Stimulated activated CD4-positive, alpha-beta T cell treated with anti-CD3 and anti-CD28 coated beads, Interleukin-2, amount 100 ng/mL, for 24 hours (primary cell): Measurements from ENCODE around the gene LSM14B.
"Not testable (repeated sequence)": the region's sequence is repeated elsewhere in the genome, so short reads cannot be mapped to it uniquely, and the experiment has no call there.

Experiments
- DNase-seq, 2 donors: peaks; one replicate each; pipeline ENCODE4 v3.0.0-alpha.2; 2020

The LSM14B gene

GRCh38 chr20:62114894-62115293 lies 7.4 kb upstream of the LSM14B start:
- DNase-seq, result no peak

- not testable (repeated sequence) for DNase-seq
These were observed 6.4 kb upstream of the LSM14B start for GRCh38 chr20:62115800-62116407.

- DNase-seq, result no peak
These were observed 5.5 kb upstream of the LSM14B start for GRCh38 chr20:62116558-62117361.

- no peak for DNase-seq
These were observed 5.0 kb upstream of the LSM14B start for GRCh38 chr20:62117362-62117646.

GRCh38 chr20:62117658-62118057 lies 4.6 kb upstream of the LSM14B start:
- peak; percentile 48 for DNase-seq

GRCh38 chr20:62118113-62119043 lies 3.9 kb upstream of the LSM14B start:
- no peak for DNase-seq

- no peak for DNase-seq
These were observed 3.2 kb upstream of the LSM14B start for GRCh38 chr20:62119115-62119514.

- DNase-seq, result no peak
These were observed 2.5 kb upstream of the LSM14B start for GRCh38 chr20:62119591-62120364.

- DNase-seq, result no peak
These were observed 1.9 kb upstream of the LSM14B start for GRCh38 chr20:62120365-62120762.

- peak in 1 of 2 donors; percentile 35 for DNase-seq
These were observed 1.1 kb upstream of the LSM14B start for GRCh38 chr20:62120990-62121775.

GRCh38 chr20:62122654-62123449 lies 577 bp downstream of the LSM14B start:
- DNase-seq, result peak; percentile 36 to 53

GRCh38 chr20:62123450-62124118 lies 1.3 kb downstream of the LSM14B start:
- DNase-seq, result no peak

- no peak for DNase-seq
These were observed 3.9 kb downstream of the LSM14B start for GRCh38 chr20:62126141-62126540.

- no peak for DNase-seq
These were observed 5.5 kb downstream of the LSM14B start for GRCh38 chr20:62127799-62128198.

- DNase-seq, result no peak
These were observed 6.2 kb downstream of the LSM14B start for GRCh38 chr20:62128502-62128901.

- DNase-seq, result no peak
These were observed 7.7 kb downstream of the LSM14B start for GRCh38 chr20:62129731-62130531.

- no peak for DNase-seq
These were observed 9.5 kb downstream of the LSM14B start for GRCh38 chr20:62131560-62132320.

- no peak for DNase-seq
These were observed 10.1 kb downstream of the LSM14B start for GRCh38 chr20:62132421-62132820.
